Ishikawa (cell line): ENCODE results near the gene MEGF6.

Source experiments
- CEBPB ChIP-seq: IDR thresholded peaks from 2 replicates; pipeline ENCODE4 v1.6.1; 2012
- CREB1 ChIP-seq: IDR thresholded peaks from 2 replicates; pipeline ENCODE4 v1.6.1; 2012; ENCODE audit warnings: low read depth
- EGR1 ChIP-seq: IDR thresholded peaks from 2 replicates; pipeline ENCODE4 v1.6.1; 2012
- EP300 ChIP-seq: IDR thresholded peaks from 2 replicates; pipeline ENCODE4 v1.6.1; 2012; ENCODE audit warnings: borderline replicate concordance
- FOXM1 ChIP-seq: IDR thresholded peaks from 2 replicates; pipeline ENCODE4 v1.6.1; 2012; ENCODE audit warnings: low read depth, borderline replicate concordance
- NFIC ChIP-seq: IDR thresholded peaks from 2 replicates; pipeline ENCODE4 v1.6.1; 2012
- RAD21 ChIP-seq: IDR thresholded peaks from 2 replicates; pipeline ENCODE4 v1.6.1; 2012; ENCODE audit warnings: low read depth
- TAF1 ChIP-seq: IDR thresholded peaks from 2 replicates; pipeline ENCODE4 v1.6.1; 2012; ENCODE audit warnings: low read depth, mild to moderate bottlenecking
- TCF12 ChIP-seq: IDR thresholded peaks from 2 replicates; pipeline ENCODE4 v1.6.1; 2012; ENCODE audit warnings: low read depth
- TEAD4 ChIP-seq: IDR thresholded peaks from 2 replicates; pipeline ENCODE4 v1.6.1; 2012
- USF1 ChIP-seq: IDR thresholded peaks from 2 replicates; pipeline ENCODE4 v1.6.1; 2012
- YY1 ChIP-seq: IDR thresholded peaks from 2 replicates; pipeline ENCODE4 v1.6.1; 2012; ENCODE audit warnings: low read depth
- ZBTB7A ChIP-seq: IDR thresholded peaks from 2 replicates; pipeline ENCODE4 v1.6.1; 2012; ENCODE audit warnings: low read depth
- TF ChIP-seq, protein P1 (sequence below): IDR thresholded peaks from 2 replicates; pipeline ENCODE4 v1.6.1; 2012; ENCODE audit warnings: low read depth, mild to moderate bottlenecking
- TF ChIP-seq, protein P2 (sequence below): IDR thresholded peaks from 2 replicates; pipeline ENCODE4 v1.6.1; 2012

MEGF6 gene

GRCh38 chr1:3558036-3558726 lies 53.1 kb downstream of the MEGF6 start:
- TF ChIP-seq TEAD4 (no peak), EP300 (no peak), ZBTB7A (no peak), NFIC (no peak), FOXM1 (no peak), EGR1 (no peak), YY1 (no peak), TAF1 (no peak), RAD21 (no peak), CEBPB (no peak), USF1 (no peak), TCF12 (no peak)
- TF ChIP-seq, protein P1, sequence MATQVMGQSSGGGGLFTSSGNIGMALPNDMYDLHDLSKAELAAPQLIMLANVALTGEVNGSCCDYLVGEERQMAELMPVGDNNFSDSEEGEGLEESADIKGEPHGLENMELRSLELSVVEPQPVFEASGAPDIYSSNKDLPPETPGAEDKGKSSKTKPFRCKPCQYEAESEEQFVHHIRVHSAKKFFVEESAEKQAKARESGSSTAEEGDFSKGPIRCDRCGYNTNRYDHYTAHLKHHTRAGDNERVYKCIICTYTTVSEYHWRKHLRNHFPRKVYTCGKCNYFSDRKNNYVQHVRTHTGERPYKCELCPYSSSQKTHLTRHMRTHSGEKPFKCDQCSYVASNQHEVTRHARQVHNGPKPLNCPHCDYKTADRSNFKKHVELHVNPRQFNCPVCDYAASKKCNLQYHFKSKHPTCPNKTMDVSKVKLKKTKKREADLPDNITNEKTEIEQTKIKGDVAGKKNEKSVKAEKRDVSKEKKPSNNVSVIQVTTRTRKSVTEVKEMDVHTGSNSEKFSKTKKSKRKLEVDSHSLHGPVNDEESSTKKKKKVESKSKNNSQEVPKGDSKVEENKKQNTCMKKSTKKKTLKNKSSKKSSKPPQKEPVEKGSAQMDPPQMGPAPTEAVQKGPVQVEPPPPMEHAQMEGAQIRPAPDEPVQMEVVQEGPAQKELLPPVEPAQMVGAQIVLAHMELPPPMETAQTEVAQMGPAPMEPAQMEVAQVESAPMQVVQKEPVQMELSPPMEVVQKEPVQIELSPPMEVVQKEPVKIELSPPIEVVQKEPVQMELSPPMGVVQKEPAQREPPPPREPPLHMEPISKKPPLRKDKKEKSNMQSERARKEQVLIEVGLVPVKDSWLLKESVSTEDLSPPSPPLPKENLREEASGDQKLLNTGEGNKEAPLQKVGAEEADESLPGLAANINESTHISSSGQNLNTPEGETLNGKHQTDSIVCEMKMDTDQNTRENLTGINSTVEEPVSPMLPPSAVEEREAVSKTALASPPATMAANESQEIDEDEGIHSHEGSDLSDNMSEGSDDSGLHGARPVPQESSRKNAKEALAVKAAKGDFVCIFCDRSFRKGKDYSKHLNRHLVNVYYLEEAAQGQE: no peak
- TF ChIP-seq, protein P2, sequence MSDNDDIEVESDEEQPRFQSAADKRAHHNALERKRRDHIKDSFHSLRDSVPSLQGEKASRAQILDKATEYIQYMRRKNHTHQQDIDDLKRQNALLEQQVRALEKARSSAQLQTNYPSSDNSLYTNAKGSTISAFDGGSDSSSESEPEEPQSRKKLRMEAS: no peak

- no peak for TF ChIP-seq EGR1
Measured at GRCh38 chr1:3557366-3557765, 53.9 kb downstream of the MEGF6 start.

GRCh38 chr1:3556336-3556735 lies 55.0 kb downstream of the MEGF6 start:
- TF ChIP-seq YY1: no peak
- no peak for TF ChIP-seq USF1
- no peak for TF ChIP-seq RAD21
- TF ChIP-seq, protein P2: no peak
- no peak for TF ChIP-seq ZBTB7A
- TF ChIP-seq FOXM1: no peak
- TF ChIP-seq, protein P1: no peak
- no peak for TF ChIP-seq CEBPB
- no peak for TF ChIP-seq CREB1
- TF ChIP-seq EGR1: no peak
- TF ChIP-seq NFIC: no peak
- TF ChIP-seq EP300: no peak
- TF ChIP-seq TAF1: no peak
- no peak for TF ChIP-seq TEAD4
- no peak for TF ChIP-seq TCF12

DNA sequence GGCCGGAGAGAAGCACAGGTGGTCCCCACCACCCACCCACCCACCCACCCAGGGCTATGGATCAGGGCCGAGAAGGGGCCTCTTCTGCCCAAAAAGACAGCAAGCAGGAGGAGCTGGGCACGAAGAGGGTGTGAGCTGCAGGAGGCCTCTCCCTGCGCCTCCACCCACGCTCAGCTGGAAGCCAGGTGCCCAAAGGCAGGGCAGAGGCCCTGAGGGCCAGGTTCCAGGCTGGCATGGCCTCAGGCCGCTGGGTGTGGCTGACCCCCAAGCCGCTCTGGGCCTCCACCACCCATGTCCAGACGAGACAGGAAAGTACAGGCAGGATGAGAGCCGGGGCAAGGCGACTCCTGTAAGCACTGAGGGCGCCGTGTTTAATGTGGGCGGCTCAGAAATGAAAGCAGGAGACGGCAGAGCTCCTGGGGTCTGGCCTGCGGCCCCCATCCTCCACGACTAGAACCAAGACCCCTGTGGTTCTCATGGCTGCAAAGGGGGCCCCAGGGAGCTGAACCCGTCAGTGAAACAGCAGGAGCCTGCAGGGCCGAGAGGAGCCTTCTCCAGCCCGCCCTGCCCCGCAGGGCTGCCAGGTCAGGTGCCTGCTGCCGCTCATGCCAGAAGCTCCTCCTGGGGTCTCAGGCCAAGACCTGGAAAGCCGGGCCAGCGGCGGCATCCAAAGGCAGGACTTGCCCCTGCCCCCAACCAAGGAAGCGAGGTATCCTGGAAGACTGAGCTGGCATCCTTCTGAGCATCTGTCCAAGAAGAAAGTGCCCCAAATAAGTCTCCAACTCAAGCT lies 56.0 kb downstream of the MEGF6 start:
- TF ChIP-seq EGR1 (peak; percentile 89), RAD21 (no peak), CREB1 (no peak), TAF1 (no peak), ZBTB7A (0 out of 2 replicates have a peak, but pooled peaks have one; percentile 26)

DNA sequence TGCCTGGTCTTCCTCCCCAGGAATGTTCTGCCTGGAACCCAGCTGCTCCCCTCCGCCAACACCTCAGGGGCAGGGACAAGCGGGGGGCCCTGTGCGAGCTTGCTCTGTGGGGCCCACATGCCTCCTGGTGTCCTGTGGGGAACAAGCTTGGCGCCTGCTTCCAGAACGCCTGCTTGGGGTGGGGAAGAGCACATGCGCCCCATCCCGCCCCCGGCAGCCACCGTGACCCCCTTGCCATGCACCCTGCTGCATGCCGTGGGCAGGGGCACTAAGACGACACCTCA lies 57.4 kb downstream of the MEGF6 start:
- TF ChIP-seq RAD21 (no peak), NFIC (no peak), TAF1 (no peak), CEBPB (no peak), TCF12 (no peak)
- TF ChIP-seq, protein P1: no peak
